Activated CD4-positive, alpha-beta T cell treated with anti-CD3 and anti-CD28 coated beads, Interleukin-2, amount 50 U/mL, for 4 hours (primary cell): ENCODE results near the gene CDK5RAP2.
"Not testable (repeated sequence)": the region's sequence is repeated elsewhere in the genome, so short reads cannot be mapped to it uniquely, and the experiment has no call there.

Source experiments
- DNase-seq, 2 experiments: peaks; one replicate each; pipeline ENCODE4 v3.0.0-alpha.2; 2020

Gene CDK5RAP2

DNA sequence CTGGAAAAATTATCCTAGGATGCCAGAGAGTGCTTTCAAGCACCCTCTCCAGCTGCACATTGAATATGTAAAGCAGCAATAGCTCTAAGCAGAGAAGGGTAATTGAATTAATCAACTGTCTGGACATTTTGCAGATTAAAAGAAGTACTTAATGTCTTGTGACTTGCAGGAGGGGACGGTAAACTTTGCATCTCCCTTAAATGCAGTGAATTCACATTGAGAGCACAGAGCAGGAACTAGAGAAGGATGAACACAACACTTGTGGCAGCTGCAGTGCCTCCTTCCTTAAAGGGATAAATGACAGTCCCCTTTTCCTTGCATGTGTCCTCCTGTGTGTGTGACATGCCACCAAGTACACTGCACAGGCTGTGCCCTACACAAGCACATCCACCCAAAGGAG, 7.4 kb upstream of the CDK5RAP2 start:
- no peak for DNase-seq

DNA sequence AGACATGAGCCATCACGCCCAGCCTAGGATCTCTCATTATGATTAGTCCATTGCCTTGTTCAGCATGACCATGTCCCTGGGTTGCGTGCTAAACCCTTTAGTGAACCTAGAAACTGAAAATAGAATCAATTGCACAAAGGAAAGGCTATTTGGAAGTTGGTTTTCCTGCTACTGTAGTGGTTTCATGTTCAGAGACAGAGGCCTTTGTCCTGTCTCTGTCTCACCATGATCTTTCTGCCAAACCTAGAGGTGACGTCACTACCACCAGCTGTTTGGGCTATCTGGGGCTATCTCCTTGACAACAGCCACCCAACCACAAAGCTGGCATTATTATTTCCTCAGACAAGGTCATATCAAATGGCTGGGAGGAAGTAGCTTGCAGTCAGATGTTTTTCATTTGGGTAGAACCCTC, 4.0 kb upstream of the CDK5RAP2 start:
- no peak for DNase-seq

DNA sequence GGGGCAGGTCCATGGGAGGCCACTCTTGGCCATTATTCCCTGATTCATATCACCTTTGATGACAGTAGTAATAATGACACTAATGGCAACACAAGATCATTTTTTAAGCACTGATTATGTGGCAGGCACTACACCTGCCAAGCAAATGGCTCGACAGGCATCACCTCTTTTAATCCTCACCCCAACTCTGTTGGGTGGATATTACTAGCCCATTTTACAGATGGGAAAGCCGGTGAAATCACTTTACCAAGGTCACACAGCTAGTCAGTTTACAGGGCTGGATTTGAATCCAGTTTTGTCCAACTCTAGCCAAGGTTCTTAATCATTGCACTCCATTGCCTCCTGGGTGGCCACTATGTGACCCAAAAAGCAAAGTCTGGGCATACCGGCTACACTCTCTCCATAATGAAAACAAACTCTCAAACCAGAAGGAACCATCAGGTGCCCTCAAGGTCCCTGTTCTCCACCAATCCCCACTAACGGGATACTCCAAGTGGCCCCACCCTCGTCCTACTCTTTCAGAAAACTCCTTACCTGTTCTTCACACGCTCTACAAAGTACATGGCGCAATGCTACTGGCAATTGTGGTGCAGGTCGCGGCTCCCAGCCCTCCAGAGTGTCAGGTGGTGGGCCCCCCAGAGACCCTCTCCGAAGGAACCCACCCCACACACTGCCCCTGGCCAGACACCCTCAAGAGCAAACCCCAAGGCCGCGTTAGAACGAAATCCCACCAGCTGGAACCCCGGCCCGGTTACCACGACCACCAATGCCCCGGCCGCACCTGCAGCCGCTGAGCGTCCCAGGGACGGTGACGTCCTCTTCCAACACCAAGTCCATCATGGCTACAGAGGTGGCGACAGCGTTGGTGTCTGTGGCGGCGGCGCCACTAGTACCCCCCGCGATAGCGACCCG, 572 bp downstream of the CDK5RAP2 start:
- no peak for DNase-seq

DNA sequence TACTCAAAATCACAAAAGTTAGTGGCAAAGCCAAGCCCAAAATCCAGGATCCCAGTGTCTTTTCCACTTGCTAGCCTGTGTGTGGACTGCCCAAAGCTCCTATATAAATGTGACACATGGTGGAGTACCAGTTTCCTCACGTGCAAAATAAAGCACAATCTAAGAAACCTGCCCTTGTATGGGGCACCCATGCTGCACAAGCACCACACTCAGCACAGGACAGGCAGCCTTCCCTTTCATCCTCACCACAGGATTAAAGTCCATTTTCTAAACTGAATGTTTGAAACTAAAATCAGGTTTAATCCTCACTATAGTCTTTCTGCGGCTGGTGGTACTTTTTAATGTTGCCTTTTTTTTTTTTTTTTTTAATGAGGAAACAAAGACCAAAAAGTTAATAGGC, 5.5 kb downstream of the CDK5RAP2 start:
- no peak for DNase-seq

DNA sequence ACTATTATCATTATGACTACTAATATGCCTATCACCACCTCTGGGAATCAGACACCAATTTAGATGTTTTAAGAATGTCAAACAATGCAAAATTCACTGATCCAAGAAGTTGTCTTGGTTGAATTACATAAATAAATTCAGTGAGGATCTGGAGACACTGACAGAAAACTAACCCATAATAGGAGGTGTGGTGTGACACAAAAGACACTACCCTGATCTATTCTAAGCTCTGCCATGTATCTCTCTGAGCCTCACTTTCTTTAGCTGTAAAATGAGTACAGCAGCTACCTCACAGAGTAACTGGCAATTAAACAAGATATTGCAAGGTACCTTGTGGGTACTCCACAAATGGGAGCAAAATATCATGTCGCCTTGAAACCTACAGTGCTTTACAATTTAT, 7.5 kb downstream of the CDK5RAP2 start:
- no peak for DNase-seq

DNA sequence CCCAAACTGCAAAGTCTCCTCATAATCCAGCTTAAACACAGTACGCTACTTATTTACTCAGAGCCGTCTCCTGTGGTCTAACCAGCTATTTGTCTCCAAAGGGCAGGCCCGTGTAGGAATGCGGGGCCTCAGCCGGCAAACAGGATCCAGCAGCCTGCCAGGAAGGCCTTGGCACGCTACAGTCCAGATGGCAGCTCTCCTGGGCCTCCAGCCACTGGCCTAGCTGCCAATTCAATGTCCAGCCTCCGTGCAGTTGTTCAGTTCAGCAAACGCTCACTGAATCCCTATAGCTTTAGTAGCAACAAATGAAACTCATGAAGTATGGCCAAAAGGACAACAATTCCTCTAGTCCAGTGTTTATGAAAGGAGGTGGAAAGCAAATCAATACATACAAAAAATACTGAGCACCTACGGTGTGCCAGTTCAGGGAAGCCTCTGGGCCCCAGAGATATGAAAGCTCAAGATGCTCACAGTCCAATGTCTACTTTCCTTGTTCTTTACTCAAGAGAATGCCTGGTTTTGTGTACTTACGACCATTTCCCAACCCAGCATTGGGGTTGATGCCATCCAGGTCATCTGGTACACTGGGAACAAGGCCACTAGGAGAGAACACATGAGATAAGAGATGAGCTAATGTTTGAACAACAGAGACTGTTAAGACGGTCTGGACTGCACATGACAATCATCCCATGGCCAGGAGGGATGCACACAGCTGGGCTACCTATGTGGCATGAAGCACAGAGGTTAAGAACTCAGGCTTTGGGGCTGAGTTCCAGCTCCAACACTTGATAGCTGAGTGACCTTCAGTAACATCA, 8.3 kb downstream of the CDK5RAP2 start:
- no peak for DNase-seq

DNA sequence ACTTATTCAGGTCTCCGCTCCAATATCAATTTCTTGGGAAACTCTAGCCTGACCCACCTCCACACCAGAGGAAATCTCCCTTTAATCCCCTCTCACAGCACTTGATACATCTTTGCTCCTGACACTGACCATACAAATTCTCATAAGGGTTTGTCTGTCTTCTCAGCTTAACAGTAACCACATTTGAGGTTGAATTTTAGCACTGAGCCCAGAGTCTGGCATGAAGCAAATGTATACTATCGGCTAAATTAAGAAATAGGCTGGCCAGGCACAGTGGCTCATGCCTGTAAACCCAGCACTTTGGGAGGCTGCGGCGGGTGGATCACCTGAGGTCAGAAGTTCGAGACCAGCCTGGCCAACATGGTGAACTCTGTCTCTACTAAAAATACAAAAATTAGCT, 9.7 kb downstream of the CDK5RAP2 start:
- no peak for DNase-seq

DNA sequence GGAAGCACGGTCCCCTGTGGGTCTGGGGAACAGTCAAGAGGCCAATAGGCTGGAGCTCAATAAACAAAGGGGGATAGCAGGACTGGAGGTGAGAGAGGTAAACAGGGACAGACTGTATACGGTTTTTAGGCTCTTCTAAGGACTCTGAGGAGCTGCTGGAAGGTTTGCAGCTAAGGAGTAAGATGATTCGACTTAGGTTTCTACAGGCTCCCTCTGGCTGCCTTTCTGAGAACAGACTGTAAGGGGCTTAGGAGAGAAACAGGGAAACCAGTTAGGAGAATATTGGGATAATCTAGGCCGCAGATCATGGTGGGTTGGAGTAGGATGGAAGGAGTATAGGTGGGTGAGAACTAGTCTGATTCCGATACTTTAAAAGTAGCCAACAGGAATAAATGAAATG, 10.4 kb downstream of the CDK5RAP2 start:
- DNase-seq, result no peak

DNA sequence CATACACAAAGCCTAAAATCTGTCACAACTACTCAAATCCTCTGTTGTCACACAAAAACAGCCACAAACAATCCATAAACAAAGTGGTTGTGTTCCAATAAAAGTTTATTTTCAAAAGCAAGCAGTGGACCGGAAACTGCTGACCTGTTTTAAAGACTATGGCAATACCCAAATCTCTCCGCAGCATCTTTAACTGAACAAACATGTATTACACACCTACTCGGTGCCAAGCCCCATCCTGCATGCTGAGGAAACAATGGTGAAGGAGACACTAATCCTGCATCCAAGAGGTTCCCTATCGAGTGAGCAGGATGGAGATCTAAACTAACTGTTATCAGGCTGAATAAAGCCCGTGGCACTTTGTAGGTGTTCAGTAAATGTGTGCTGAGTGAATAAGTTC, 11.2 kb downstream of the CDK5RAP2 start:
- no peak for DNase-seq

DNA sequence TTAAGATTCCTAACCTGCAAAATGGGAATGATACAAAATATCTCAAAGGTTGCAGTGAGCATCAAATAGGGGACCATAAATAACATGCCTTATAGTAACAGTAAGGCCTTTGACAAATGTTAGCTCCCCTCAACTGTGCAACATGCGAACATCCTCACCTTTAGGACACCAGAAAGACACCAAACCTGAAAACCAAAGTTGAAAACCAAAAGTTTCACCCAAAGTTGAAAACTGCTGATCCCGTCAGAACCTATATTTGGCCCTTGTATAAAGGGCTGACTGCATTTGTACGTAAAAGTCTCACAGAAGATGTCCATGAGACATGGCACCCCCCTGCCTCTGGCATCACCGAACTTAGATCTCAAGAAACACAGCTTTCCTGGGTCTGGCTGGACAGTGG, 12.1 kb downstream of the CDK5RAP2 start:
- no peak for DNase-seq

DNA sequence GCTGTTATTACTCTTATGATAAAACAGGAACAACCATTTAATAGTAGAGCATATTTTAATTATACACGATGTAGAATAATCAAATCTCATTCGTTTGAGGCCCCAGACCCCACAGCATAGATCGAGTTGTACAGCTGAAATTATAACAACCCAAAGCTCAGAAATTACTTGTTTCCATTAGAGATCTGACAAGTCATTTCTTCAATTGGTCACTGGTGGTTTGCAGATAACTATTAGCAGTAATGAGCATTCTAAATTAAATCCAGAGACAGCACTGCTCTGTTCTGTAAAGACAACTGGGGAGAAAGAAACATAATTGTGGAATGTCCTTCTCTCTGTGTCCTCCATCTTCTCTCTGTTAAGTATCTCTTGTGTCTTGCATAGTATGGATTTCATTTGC, 12.9 kb downstream of the CDK5RAP2 start:
- DNase-seq, result no peak

DNA sequence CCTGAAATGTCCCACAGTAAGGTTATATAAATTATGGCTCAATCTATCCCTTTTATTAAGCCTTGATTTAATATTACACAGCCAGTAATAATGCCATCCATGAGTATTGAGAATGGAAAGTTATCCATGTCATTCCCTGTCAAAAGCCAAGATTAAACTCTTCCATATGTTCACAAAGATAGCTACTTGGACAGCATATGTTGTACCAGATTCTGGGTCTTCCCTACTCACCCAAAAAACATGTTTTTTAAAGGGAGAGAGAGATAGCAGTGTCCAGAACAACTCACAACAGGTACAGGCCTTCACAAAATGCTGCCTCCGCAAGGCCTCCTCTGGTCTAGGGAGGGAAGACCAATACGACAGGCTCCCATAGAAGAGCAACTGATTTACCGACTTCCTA, 15.4 kb downstream of the CDK5RAP2 start:
- DNase-seq, result no peak

DNA sequence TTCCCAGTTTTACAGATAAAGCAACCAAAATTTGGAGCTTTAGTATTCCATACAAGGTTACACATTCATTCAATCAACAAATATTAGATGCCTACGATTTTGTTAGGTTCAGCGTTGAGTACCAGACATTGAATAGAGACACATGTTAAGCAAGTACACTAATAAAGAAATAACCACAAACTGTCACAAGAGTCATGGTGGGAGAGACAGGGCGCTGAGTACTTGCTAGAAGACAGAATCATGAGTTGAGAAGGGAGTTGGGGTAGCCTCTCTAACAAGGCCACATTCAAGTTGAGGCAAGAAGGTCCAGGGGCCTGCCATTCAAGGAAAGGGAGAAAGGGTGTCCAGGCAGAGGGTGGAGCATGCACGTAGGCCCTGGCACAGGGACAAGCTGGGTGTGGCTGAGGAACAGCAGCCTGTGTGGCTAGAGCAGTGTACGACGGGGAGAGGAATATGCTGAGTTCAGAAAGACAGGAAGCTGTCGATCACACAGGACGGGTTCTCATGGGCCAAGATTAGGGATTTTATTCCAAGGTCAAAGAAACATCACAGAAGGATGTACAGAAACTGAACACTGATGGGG, 17.0 kb downstream of the CDK5RAP2 start:
- DNase-seq, result no peak

DNA sequence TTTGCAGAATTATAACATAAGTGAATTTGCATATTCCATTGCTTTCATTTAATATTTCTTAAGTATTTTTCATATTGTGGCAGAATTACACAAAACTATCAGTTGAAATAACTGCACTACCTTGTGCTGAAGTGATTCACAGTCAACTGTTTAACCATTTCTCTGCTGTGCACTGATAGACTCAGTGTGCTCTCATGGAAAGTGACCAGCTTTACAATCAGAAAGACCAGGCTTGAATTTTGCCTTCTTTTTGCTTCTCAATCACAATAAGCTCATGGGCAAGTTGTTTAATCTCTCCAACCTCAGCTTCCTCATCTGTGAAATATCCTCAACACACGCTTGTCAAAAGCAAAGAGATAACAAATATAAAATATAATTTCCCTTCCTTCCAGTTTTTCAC, 18.3 kb downstream of the CDK5RAP2 start:
- no peak for DNase-seq

DNA sequence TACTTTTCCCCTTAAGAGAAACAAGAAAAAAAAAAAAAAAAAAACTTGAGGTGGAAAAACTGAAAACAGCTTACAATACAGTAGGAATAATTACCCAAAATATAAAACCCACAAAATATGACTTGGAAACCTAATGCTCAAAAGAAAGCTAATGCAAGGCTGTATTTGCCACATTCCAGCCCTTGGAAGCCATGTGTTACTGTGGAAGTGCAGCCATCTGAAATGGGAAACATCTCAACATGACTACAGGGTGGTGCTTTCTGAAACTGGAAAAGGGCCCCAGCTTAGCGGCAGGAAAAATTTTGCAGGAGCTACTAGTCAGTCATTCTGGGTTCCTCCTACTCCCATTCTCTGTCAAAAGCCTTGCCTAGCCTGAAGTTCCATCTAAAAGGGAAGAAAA, 20.4 kb downstream of the CDK5RAP2 start:
- DNase-seq, result no peak

DNA sequence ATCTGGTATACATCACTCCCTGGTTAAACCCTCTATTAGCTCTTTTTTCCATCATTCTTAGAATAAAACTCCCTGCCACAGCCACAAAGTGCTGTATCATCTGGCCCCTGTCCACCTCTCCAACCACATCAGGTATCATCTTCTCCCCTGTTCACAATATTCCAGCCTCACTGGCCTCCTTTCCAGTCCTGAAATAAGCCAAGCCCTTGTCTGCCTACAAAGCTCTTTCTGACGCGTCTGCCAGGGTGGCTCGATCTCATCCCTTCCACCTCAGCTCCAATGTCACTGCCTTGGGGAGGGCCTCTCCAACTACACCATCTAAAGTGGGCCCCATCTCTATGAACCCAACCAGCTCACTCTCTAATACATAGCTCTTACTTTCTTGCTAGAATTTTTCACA, 21.5 kb downstream of the CDK5RAP2 start:
- no peak for DNase-seq

DNA sequence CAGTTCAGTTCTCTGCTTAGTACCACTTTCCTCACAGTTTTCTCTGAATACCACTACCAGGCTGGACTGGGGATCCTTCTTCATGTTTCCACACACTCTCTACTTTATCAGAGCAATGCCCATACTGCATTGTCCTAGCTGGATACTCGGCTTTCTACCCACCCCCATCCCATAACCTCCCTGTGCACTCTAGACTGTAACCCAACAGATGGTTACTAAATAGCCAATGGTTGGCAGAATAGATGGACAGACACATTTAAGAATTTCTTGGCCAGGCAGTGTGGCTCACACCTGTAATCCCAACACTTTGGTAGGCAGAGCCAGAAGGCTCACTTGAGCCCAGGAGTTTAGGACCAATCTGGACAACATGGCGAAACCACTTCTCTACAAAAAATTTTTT, 22.8 kb downstream of the CDK5RAP2 start:
- no peak for DNase-seq

DNA sequence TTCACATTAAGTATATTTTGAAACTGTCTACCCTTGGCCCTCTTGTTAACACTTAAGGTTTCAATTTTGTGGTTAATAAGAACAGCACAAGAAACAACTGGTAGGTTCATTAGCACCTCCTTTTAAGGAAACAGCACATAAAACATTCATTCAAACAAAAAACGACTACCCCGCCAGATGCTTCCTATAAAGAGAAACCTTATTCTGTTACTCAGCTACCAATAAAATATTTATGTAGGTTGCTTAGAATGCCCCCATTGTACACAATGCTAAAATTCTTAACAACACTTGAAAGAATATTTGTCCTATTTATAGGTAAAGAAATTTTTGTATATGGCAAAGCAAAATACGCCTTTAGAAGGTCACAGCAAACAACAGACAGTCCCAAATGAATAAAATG, 23.2 kb downstream of the CDK5RAP2 start:
- no peak for DNase-seq

DNA sequence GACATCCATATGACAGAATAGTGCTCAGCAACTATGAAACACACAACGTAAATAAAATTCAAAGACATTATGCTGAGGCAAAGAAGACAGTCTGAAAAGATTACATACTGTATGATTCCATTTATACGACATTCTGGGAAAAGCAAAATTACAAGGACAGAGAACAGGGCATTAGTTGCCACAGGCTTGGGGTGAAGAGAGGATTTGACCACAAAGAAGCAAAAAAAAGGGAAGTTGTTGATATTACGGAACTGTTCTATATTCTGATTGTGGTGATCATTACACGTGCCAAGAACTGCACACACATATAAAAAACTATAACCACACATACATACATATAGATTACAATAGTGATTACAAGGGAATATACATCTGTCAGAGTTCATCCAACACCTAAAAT, 24.1 kb downstream of the CDK5RAP2 start:
- DNase-seq, result no peak

DNA sequence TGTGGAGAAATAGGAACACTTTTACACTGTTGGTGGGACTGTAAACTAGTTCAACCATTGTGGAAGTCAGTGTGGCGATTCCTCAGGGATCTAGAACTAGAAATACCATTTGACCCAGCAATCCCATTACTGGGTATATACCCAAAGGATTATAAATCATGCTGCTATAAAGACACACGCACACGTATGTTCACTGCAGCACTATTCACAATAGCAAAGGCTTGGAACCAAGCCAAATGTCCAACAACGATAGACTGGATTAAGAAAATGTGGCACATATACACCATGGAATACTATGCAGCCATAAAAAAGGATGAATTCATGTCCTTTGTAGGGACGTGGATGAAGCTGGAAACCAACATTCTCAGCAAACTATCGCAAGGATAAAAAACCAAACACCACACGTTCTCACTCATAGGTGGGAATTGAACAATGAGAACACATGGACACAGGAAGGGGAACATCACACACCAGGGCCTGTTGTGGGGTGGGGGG, 27.7 kb downstream of the CDK5RAP2 start:
- not testable (repeated sequence) for DNase-seq

DNA sequence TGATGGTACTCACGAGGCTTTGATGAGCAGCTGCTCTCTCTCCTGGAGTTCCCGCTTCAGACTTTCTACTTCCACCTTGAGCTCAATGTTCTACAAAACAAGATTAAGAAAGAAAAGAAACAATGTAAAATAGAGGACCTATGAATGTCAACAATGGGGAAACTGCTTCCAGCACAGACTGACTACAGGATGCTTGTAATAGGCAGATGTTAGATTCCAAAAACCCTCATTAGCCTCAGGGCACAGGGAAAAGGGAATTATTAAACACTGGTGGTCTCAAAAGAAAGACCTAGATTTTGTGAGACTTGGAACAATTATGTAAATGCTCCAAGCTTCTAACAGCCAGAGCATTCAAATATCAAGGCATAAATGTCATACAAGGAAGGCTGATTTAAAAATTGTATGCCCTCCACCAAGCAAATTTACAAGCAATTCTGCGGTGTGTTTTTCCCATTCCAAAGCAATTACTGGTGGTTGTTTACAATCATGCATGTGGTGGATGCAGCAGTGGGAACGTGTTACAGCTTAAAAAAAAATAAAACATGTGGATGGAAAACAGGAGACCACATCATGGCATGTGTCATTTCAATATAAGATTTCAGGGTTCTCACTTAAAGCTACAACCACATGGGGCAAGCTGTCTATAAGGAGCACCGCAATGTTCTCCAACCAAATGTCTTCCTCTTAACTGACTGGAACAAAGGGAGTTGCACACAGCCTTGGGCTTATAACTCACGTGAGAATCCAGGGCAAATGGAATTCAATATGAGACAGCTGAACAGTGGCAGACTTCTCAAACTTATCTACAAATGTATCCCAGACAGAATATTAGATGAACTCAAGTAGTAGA, 34.0 kb downstream of the CDK5RAP2 start:
- DNase-seq, result no peak

DNA sequence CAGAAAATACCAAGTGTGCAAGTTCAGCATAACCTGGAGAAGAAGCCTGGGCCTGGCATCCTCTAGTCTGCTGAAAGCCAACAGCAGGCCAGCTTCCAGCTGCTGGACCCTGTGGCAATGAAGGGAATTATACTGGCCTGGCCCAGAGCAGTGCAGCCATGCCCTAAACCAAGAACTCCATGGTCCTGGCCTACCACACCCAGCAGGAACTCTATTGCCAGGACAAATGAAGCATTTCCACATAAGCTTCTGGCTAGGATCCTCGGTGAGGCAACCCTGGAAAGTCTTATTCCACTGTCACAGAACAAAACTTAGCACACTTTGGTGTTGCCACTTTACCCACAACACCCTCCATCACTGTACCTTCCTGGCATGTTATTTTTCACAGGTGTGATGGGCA, 35.5 kb downstream of the CDK5RAP2 start:
- no peak for DNase-seq
